ENCODE results near the gene ARHGDIG. TPM values are rescaled to one million over a fixed set of nuclear protein-coding genes. Genes with fewer than 3 reads are reported as not detected.

ARHGDIG gene
- total and polyA plus RNA-seq, 2 experiments from 2014 or later, result 0.78 to 1.0 TPM

- TF ChIP-seq ZNF462 (CRISPR knock-in tag; IDR thresholded peaks at IDR 0.05) (no peak), NANOG (IDR thresholded peaks at IDR 0.05; ENCODE audit: borderline replicate concordance) (no peak)
These were observed 6.3 kb downstream of the ARHGDIG start (continued) for GRCh38 chr16:286491-287297.

- Mint-ChIP-seq H3K27ac (no peak overlapping the region), H3K4me3 (no peak overlapping the region), H3K36me3 (ENCODE audit: low read depth) (peaks cover 11% of the 10 kb centered on the region), H3K9me3 (no peaks in the 10 kb centered on the region; the same call in 2 of the 3 replicates), H3K4me1 (no peaks in the 10 kb centered on the region), H3K27me3 (ENCODE audit: insufficient read depth, low read depth, poor library complexity) (no peaks in the 10 kb centered on the region)
- Histone ChIP-seq H2AFZ (no peak overlapping the region), H3K79me2 (replicated peaks; ENCODE audit: insufficient read depth) (no peaks in the 10 kb centered on the region), H3F3A (replicated peaks; ENCODE audit: low read depth) (no peaks in the 10 kb centered on the region), H3K9me2 (ENCODE audit: insufficient read depth) (no peaks in the 10 kb centered on the region), H3K27me3 (ENCODE audit: insufficient read depth) (no peaks in the 10 kb centered on the region), H4K20me1 (replicated peaks; ENCODE audit: insufficient read depth) (no peaks in the 10 kb centered on the region), H3K4me2 (no peak overlapping the region), H3K4me3 (no peak overlapping the region), H3K4me1 (ENCODE audit: insufficient read depth) (no peaks in the 10 kb centered on the region), H3K36me3 (ENCODE audit: insufficient read depth) (no peaks in the 10 kb centered on the region), H3K27ac (ENCODE audit: low read depth) (no peak overlapping the region)
- TF ChIP-seq ZNF462 (CRISPR knock-in tag; IDR thresholded peaks at IDR 0.05), result no peak
- 0 out of 4 replicates have a peak, but pooled peaks of 1 of the 2 experiments have one; percentile 8 for TF ChIP-seq CTCF (conservative IDR thresholded peaks at IDR 0.05; ENCODE audit: low read depth in 2 of 2)
- no peak for TF ChIP-seq EZH2 (IDR thresholded peaks at IDR 0.05; ENCODE audit: low read depth, unreplicated experiment)
- TF ChIP-seq STAT1 (IDR thresholded peaks at IDR 0.05; ENCODE audit: unreplicated experiment), result no peak
- no peak for ATAC-seq
- no peak for DNase-seq (ENCODE audit: low spot score)
These were observed 7.0 kb downstream of the ARHGDIG start for GRCh38 chr16:287298-287811.

All from GM23338 (cell line).